ENCODE measurements around the gene KIRREL3. TPM values are rescaled to one million over a fixed set of nuclear protein-coding genes. Genes with fewer than 3 reads are reported as not detected.

KIRREL3 gene
- total RNA-seq, 1 experiment from 2014 or later, result 2.2 TPM

DNA sequence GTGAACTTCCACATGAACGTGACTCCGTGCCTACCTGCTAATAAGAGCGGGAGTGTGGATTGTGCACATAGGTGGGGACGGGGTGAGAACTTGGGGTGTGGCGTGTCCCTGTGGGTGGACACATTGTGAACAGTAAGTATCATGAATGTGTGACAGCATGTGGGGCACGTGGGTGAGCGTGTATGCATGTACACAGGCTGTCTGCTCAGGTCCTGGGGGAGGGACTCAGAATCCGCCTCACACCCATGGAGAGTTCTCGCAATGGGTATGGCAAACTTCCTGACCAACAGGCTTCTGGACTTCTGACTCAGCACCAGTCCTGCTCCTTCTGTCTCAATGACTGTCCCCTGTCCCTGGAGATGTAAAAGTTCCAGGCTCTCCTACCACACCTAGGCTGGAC is 422.1 kb downstream of the KIRREL3 start:
- no peaks in the 10 kb centered on the region for H3K4me1 ChIP-seq (replicated peaks; ENCODE audit: insufficient read depth)
- no peak overlapping the region for H2AFZ ChIP-seq
- H4K20me1 ChIP-seq (ENCODE audit: insufficient read depth), result no peaks in the 10 kb centered on the region
- BruUV-seq (replicated peaks), result no TSS peak
- no peak for DNase-seq
- peaks cover 86% of the 10 kb centered on the region for H3K27me3 ChIP-seq (ENCODE audit: insufficient read depth, low read depth)
- ChIA-PET CTCF (no interaction called here), POLR2A (ENCODE audit: unreplicated experiment) (no interaction called here)
- H3K36me3 ChIP-seq (ENCODE audit: low read depth), result no peaks in the 10 kb centered on the region
- H3K9me2 ChIP-seq (ENCODE audit: insufficient read depth), result no peaks in the 10 kb centered on the region
- no peaks in the 10 kb centered on the region for H3K9me3 ChIP-seq (ENCODE audit: insufficient read depth, low read depth)
- TF ChIP-seq, protein P1, sequence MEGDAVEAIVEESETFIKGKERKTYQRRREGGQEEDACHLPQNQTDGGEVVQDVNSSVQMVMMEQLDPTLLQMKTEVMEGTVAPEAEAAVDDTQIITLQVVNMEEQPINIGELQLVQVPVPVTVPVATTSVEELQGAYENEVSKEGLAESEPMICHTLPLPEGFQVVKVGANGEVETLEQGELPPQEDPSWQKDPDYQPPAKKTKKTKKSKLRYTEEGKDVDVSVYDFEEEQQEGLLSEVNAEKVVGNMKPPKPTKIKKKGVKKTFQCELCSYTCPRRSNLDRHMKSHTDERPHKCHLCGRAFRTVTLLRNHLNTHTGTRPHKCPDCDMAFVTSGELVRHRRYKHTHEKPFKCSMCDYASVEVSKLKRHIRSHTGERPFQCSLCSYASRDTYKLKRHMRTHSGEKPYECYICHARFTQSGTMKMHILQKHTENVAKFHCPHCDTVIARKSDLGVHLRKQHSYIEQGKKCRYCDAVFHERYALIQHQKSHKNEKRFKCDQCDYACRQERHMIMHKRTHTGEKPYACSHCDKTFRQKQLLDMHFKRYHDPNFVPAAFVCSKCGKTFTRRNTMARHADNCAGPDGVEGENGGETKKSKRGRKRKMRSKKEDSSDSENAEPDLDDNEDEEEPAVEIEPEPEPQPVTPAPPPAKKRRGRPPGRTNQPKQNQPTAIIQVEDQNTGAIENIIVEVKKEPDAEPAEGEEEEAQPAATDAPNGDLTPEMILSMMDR (conservative IDR thresholded peaks at IDR 0.05), result no peak
- no peak for TF ChIP-seq EZH2 (IDR thresholded peaks at IDR 0.05; ENCODE audit: low read depth)
- H3K4me3 ChIP-seq, result no peak overlapping the region
- no peak overlapping the region for H3K4me2 ChIP-seq
- no peaks in the 10 kb centered on the region for H3F3A ChIP-seq (ENCODE audit: insufficient read depth, low read depth)
- no peaks in the 10 kb centered on the region for H3K79me2 ChIP-seq (ENCODE audit: low read depth)
- intact Hi-C loops (cut with micrococcal nuclease; ENCODE audit: unreplicated experiment), result no loop called here
- no peak overlapping the region for H3K27ac ChIP-seq

- no peaks in the 10 kb centered on the region for H4K20me1 ChIP-seq (ENCODE audit: insufficient read depth)
- no peak overlapping the region for H3K4me2 ChIP-seq
- POLR2A ChIA-PET (ENCODE audit: unreplicated experiment), result no interaction called here
- H3K27me3 ChIP-seq (ENCODE audit: insufficient read depth, low read depth), result peaks cover 85% of the 10 kb centered on the region
- TF ChIP-seq, protein P1 (conservative IDR thresholded peaks at IDR 0.05), result no peak
- TF ChIP-seq EZH2 (IDR thresholded peaks at IDR 0.05; ENCODE audit: low read depth), result no peak
- H3K36me3 ChIP-seq (ENCODE audit: low read depth), result no peaks in the 10 kb centered on the region
- no peaks in the 10 kb centered on the region for H3K9me2 ChIP-seq (ENCODE audit: insufficient read depth)
- H3K4me3 ChIP-seq, result no peak overlapping the region
- no peaks in the 10 kb centered on the region for H3K9me3 ChIP-seq (ENCODE audit: insufficient read depth, low read depth)
- no TSS peak for BruUV-seq (replicated peaks)
- no peaks in the 10 kb centered on the region for H3K79me2 ChIP-seq (ENCODE audit: low read depth)
- CTCF ChIA-PET, result no interaction called here
- no peaks in the 10 kb centered on the region for H3F3A ChIP-seq (ENCODE audit: insufficient read depth, low read depth)
- H3K4me1 ChIP-seq (replicated peaks; ENCODE audit: insufficient read depth), result no peaks in the 10 kb centered on the region
- H2AFZ ChIP-seq, result no peak overlapping the region
- no peak for DNase-seq
- no peak overlapping the region for H3K27ac ChIP-seq
- intact Hi-C loops (cut with micrococcal nuclease; ENCODE audit: unreplicated experiment), result no loop called here
Observed at GRCh38 chr11:126578021-126578420, 422.5 kb downstream of the KIRREL3 start.

DNA sequence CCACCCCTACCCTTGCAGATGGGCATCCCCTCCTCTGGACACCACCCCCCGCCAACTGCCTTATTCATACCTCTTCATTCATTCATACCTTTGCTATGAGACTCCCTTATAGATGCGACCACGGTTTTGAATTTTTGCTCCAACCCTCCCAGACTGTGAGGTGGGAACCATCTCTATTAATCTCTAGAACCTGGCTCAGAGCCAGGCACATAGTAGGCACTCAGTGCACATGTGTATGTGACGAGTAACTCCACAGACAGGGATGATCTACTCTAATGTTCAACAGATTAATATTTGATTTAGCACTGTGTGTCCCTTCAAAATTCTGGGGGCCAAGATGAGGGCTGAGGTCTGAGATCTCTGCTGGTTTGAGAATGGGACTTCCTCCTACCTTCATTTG is 424.7 kb downstream of the KIRREL3 start:
- H2AFZ ChIP-seq, result no peak overlapping the region
- no peak overlapping the region for H3K4me3 ChIP-seq
- TF ChIP-seq, protein P1 (conservative IDR thresholded peaks at IDR 0.05), result no peak
- TF ChIP-seq EZH2 (IDR thresholded peaks at IDR 0.05; ENCODE audit: low read depth), result no peak
- H3K4me2 ChIP-seq, result no peak overlapping the region
- H3K79me2 ChIP-seq (ENCODE audit: low read depth), result no peaks in the 10 kb centered on the region
- no TSS peak for BruUV-seq (replicated peaks)
- H3K9me2 ChIP-seq (ENCODE audit: insufficient read depth), result no peaks in the 10 kb centered on the region
- peaks cover 91% of the 10 kb centered on the region for H3K27me3 ChIP-seq (ENCODE audit: insufficient read depth, low read depth)
- ChIA-PET POLR2A (ENCODE audit: unreplicated experiment) (no interaction called here), CTCF (no interaction called here)
- intact Hi-C loops (cut with micrococcal nuclease; ENCODE audit: unreplicated experiment), result no loop called here
- no peaks in the 10 kb centered on the region for H3K36me3 ChIP-seq (ENCODE audit: low read depth)
- no peaks in the 10 kb centered on the region for H3K9me3 ChIP-seq (ENCODE audit: insufficient read depth, low read depth)
- H3K27ac ChIP-seq, result no peak overlapping the region
- no peaks in the 10 kb centered on the region for H3F3A ChIP-seq (ENCODE audit: insufficient read depth, low read depth)
- no peaks in the 10 kb centered on the region for H4K20me1 ChIP-seq (ENCODE audit: insufficient read depth)
- no peak for DNase-seq
- no peaks in the 10 kb centered on the region for H3K4me1 ChIP-seq (replicated peaks; ENCODE audit: insufficient read depth)
